Measurements from ENCODE around the gene OR7G1.

OR7G1 gene

GRCh38 chr19:9115307-9115813 is at the start of gene OR7G1:
Gene OR7G1, minus strand, starts transcription at chr19:9115763. Its CDS starts 0 bp downstream, at chr19:9115763.
- no peak for DNase-seq

GRCh38 chr19:9165261-9165660 is 49.7 kb upstream of the OR7G1 start:
- no peak for DNase-seq

GRCh38 chr19:9161427-9161826 is 45.9 kb upstream of the OR7G1 start:
- no peak for DNase-seq

GRCh38 chr19:9159891-9160290 is 44.3 kb upstream of the OR7G1 start:
- DNase-seq: no peak

GRCh38 chr19:9156304-9156703 is 40.7 kb upstream of the OR7G1 start:
- no peak for DNase-seq

GRCh38 chr19:9155591-9155990 is 40.0 kb upstream of the OR7G1 start:
- no peak for DNase-seq

GRCh38 chr19:9151367-9151766 is 35.8 kb upstream of the OR7G1 start:
- DNase-seq: no peak

GRCh38 chr19:9150650-9151049 is 35.1 kb upstream of the OR7G1 start:
- no peak for DNase-seq

- DNase-seq: no peak
These were observed 34.4 kb upstream of the OR7G1 start for GRCh38 chr19:9149997-9150396.

- no peak for DNase-seq
These were observed 33.1 kb upstream of the OR7G1 start for GRCh38 chr19:9148697-9149096.

- DNase-seq: no peak
These were observed 31.3 kb upstream of the OR7G1 start for GRCh38 chr19:9146882-9147281.

- DNase-seq: no peak
These were observed 29.4 kb upstream of the OR7G1 start for GRCh38 chr19:9144920-9145319.

- peak; percentile 94 for DNase-seq
These were observed 24.8 kb upstream of the OR7G1 start, which contains the start of gene ZNF317 for GRCh38 chr19:9140159-9140874. Gene ZNF317, plus strand, starts transcription at chr19:9140397. Its CDS starts 15,620 bp downstream, at chr19:9156017.

- DNase-seq: no peak
These were observed 24.1 kb upstream of the OR7G1 start for GRCh38 chr19:9139609-9140158.

- DNase-seq: no peak
These were observed 16.9 kb upstream of the OR7G1 start for GRCh38 chr19:9132422-9132821.

- DNase-seq: no peak
These were observed 15.4 kb upstream of the OR7G1 start for GRCh38 chr19:9130965-9131364.

- no peak for DNase-seq
These were observed 12.6 kb upstream of the OR7G1 start for GRCh38 chr19:9128171-9128570.

- DNase-seq: no peak
These were observed 11.4 kb upstream of the OR7G1 start, which contains the start of gene OR7G3 for GRCh38 chr19:9126900-9127405. Gene OR7G3, minus strand, starts transcription at chr19:9126950. Its CDS starts 0 bp downstream, at chr19:9126950.

- DNase-seq: no peak
These were observed 984 bp upstream of the OR7G1 start for GRCh38 chr19:9116547-9116946.

GRCh38 chr19:9109959-9110358 is 5.6 kb downstream of the OR7G1 start:
- DNase-seq: no peak

- DNase-seq: no peak
These were observed 8.2 kb downstream of the OR7G1 start, which contains the start of gene OR7G2 for GRCh38 chr19:9107375-9107774. Gene OR7G2, minus strand, starts transcription at chr19:9107475. Its CDS starts 4,232 bp downstream, at chr19:9103243.

- DNase-seq: no peak
These were observed 28.8 kb downstream of the OR7G1 start, which contains the start of gene OR1M1 for GRCh38 chr19:9086761-9087160. Gene OR1M1, plus strand, starts transcription at chr19:9087061. Its CDS starts 6,184 bp downstream, at chr19:9093245.

GRCh38 chr19:9078651-9079050 is 36.9 kb downstream of the OR7G1 start:
- no peak for DNase-seq

GRCh38 chr19:9076901-9077300 is 38.7 kb downstream of the OR7G1 start:
- DNase-seq: no peak
